ENCODE results near the gene DENND5A. TPM values are rescaled to one million over a fixed set of nuclear protein-coding genes. Genes with fewer than 3 reads are reported as not detected.

DENND5A gene
- total RNA-seq, 1 experiment from 2014 or later: 58.0 TPM

DNA sequence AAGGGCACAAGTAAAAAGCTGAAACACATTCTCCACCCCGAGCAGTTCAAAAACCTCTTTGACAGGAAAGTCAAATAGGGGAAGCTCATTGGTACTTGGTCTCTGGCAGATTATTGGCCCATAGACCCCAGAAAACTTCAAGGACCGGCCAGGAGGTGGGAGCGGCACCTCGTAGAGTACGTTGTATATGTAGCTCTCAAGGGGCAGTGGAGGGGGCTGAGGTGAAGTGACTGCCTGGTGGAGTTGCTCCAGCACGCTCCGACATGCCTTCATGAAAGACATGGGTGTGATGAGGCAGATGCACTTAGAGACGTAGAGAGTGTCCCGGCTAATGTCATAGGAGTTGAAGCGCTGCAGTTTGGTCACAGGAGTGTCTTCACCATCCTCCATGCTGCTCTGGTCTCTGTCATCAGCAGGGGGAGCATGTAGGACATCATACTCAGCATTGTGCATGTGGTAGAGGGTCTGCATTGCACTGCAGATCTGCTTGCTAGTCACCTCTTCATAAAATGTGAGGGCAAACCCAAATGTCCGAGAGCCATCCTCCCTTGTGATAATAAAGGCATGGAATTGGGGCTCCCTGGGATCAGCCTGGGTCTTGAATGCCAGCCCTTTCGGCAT lies 61.3 kb downstream of the DENND5A start:
- CTCF ChIA-PET: interaction anchor here (0.9 to 1.4 kb wide), 3 partner anchors 177 to 303 kb away, joined by 3 to 5 read pairs (median 3); no protein-coding TSS in a partner anchor

DNA sequence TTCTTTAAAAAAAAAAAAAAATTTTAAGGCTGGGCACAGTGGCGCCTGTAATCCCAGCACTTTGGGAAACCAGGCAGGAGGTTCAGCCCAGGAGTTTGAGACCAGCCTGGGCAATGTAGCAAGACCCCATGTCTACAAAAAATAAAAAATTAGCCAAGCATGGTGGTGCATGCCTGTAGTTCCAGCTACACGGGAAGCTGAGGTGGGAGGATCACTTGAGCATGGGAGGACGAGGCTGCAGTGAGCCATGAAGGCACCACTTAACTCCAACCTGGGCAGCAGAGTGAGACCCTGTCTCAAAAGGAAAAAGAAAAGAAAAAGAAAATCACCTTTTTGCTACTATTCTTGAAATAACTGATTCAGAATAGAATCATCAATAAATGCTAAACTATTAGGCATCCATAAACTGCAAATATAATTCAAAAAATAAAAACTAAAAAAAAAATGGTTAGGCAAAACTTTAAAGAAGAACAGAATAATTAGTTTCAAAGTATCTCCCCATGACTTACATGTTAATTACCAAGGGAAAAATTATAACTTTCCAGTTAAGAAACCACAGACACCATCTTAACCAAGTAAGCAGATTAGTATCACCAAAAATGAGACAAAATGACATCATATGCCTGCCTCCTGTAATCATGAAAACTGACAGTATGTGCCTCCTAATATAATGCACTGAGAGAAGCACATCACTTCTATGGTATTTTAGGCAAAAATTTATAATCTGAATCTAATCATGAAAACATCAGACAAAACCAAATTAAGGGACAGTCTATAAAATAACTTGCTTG lies 63.6 kb downstream of the DENND5A start:
- Mint-ChIP-seq H3K27ac (ENCODE audit: unreplicated experiment) (no peak overlapping the region), H3K4me3 (ENCODE audit: unreplicated experiment) (no peak overlapping the region), H3K36me3 (ENCODE audit: insufficient read depth, unreplicated experiment) (peaks cover 35% of the 10 kb centered on the region), H3K9me3 (ENCODE audit: unreplicated experiment) (no peaks in the 10 kb centered on the region), H3K27me3 (ENCODE audit: insufficient read depth, unreplicated experiment) (no peaks in the 10 kb centered on the region), H3K4me1 (ENCODE audit: low read depth, unreplicated experiment) (no peaks in the 10 kb centered on the region)
- DNase-seq: no peak
- Histone ChIP-seq H3K4me1 (no peaks in the 10 kb centered on the region), H3K36me3 (ENCODE audit: control insufficient read depth, insufficient read depth, low read length) (peaks cover 1% of the 10 kb centered on the region), H3K27me3 (replicated peaks; ENCODE audit: control insufficient read depth, insufficient read depth, low read length) (no peaks in the 10 kb centered on the region), H3K9me3 (no peaks in the 10 kb centered on the region), H3K4me3 (ENCODE audit: low read depth, low read length) (no peak overlapping the region)
- TF ChIP-seq, protein P1, sequence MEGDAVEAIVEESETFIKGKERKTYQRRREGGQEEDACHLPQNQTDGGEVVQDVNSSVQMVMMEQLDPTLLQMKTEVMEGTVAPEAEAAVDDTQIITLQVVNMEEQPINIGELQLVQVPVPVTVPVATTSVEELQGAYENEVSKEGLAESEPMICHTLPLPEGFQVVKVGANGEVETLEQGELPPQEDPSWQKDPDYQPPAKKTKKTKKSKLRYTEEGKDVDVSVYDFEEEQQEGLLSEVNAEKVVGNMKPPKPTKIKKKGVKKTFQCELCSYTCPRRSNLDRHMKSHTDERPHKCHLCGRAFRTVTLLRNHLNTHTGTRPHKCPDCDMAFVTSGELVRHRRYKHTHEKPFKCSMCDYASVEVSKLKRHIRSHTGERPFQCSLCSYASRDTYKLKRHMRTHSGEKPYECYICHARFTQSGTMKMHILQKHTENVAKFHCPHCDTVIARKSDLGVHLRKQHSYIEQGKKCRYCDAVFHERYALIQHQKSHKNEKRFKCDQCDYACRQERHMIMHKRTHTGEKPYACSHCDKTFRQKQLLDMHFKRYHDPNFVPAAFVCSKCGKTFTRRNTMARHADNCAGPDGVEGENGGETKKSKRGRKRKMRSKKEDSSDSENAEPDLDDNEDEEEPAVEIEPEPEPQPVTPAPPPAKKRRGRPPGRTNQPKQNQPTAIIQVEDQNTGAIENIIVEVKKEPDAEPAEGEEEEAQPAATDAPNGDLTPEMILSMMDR (IDR thresholded peaks at IDR 0.05; ENCODE audit: insufficient read depth in 1 of 2, low read depth in 1 of 2, low read length in 1 of 2, severe bottlenecking in 1 of 2, unreplicated experiment in 1 of 2): no peak
- no TSS peak for BruUV-seq (replicated peaks)
- intact Hi-C loops (cut with micrococcal nuclease; ENCODE audit: unreplicated experiment): loop anchor here (10.0 kb wide), 1 partner anchor 183 kb away; the partner anchor contains the start of gene IPO7
- POLR2A ChIA-PET: no interaction called here
- CTCF ChIA-PET: no interaction called here

More for the DNA sequence above, 61.3 kb downstream of the DENND5A start:
- Histone ChIP-seq H3K9me3 (no peaks in the 10 kb centered on the region), H3K4me3 (ENCODE audit: low read depth, low read length) (no peak overlapping the region), H3K4me1 (peaks cover 8% of the 10 kb centered on the region; the same call in 1 of the 2 replicates), H3K36me3 (ENCODE audit: control insufficient read depth, insufficient read depth, low read length) (peaks cover 1% of the 10 kb centered on the region), H3K27me3 (replicated peaks; ENCODE audit: control insufficient read depth, insufficient read depth, low read length) (no peaks in the 10 kb centered on the region)
- Mint-ChIP-seq H3K27me3 (ENCODE audit: insufficient read depth, unreplicated experiment) (no peaks in the 10 kb centered on the region), H3K36me3 (ENCODE audit: insufficient read depth, unreplicated experiment) (peaks cover 29% of the 10 kb centered on the region), H3K4me1 (ENCODE audit: low read depth, unreplicated experiment) (peaks cover 2% of the 10 kb centered on the region), H3K4me3 (ENCODE audit: unreplicated experiment) (no peak overlapping the region), H3K9me3 (ENCODE audit: unreplicated experiment) (no peaks in the 10 kb centered on the region), H3K27ac (ENCODE audit: unreplicated experiment) (no peak overlapping the region)
- POLR2A ChIA-PET: interaction anchor here (0.5 kb wide), 1 partner anchor 222 kb away, joined by 5 read pairs; no protein-coding TSS in a partner anchor
- DNase-seq: peak in 1 of 2 experiments; percentile 48
- intact Hi-C loops (cut with micrococcal nuclease; ENCODE audit: unreplicated experiment): loop anchor here (1.0 to 10.0 kb wide), 2 partner anchors 56 to 181 kb away; partner anchors contain the start of gene IPO7
- TF ChIP-seq, protein P1 (IDR thresholded peaks at IDR 0.05; ENCODE audit: insufficient read depth in 1 of 2, low read depth in 1 of 2, low read length in 1 of 2, severe bottlenecking in 1 of 2, unreplicated experiment in 1 of 2): peak; percentile 45 to 53
- no TSS peak for BruUV-seq (replicated peaks)

DNA sequence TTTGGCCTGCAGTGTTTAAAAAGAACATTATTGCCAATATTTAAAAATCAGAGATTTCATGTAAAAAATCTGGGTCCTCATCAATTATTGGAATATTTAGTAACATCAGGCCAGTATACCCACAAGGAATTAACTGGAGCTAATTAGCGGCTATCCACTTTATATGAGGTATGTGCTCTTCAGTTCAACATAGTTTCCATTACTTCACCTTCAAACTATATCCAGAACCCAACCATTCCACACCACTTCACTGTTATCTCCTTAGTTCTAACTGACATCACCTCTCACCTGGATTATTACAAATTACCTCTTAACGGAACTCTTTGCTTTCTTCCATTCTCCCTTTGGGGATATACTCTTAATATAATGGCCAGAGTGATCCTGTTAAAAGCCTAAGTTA lies 64.7 kb downstream of the DENND5A start:
- no peaks in the 10 kb centered on the region for H3K27me3 Mint-ChIP-seq (ENCODE audit: insufficient read depth, unreplicated experiment)
- Histone ChIP-seq H3K9me3 (no peaks in the 10 kb centered on the region), H3K4me1 (no peaks in the 10 kb centered on the region), H3K36me3 (ENCODE audit: control insufficient read depth, insufficient read depth, low read length) (no peaks in the 10 kb centered on the region; the same call in 1 of the 2 replicates), H3K4me3 (ENCODE audit: low read depth, low read length) (no peak overlapping the region), H3K27me3 (replicated peaks; ENCODE audit: control insufficient read depth, insufficient read depth, low read length) (no peaks in the 10 kb centered on the region)
- H3K27ac Mint-ChIP-seq (ENCODE audit: unreplicated experiment): no peak overlapping the region
- no peaks in the 10 kb centered on the region for H3K9me3 Mint-ChIP-seq (ENCODE audit: unreplicated experiment)
- no peaks in the 10 kb centered on the region for H3K4me1 Mint-ChIP-seq (ENCODE audit: low read depth, unreplicated experiment)
- no peak overlapping the region for H3K4me3 Mint-ChIP-seq (ENCODE audit: unreplicated experiment)
- DNase-seq: no peak
- ChIA-PET CTCF (interaction anchor here (0.6 kb wide), 1 partner anchor 212 kb away, joined by 5 read pairs; no protein-coding TSS in a partner anchor), POLR2A (interaction anchor here (0.6 kb wide), 1 partner anchor 168 kb away, joined by 3 read pairs; no protein-coding TSS in a partner anchor)
- H3K36me3 Mint-ChIP-seq (ENCODE audit: insufficient read depth, unreplicated experiment): peaks cover 35% of the 10 kb centered on the region
- no TSS peak for BruUV-seq (replicated peaks)
- intact Hi-C loops (cut with micrococcal nuclease; ENCODE audit: unreplicated experiment): loop anchor here (10.0 kb wide), 1 partner anchor 184 kb away; the partner anchor contains the start of gene IPO7
- TF ChIP-seq, protein P1 (IDR thresholded peaks at IDR 0.05; ENCODE audit: insufficient read depth in 1 of 2, low read depth in 1 of 2, low read length in 1 of 2, severe bottlenecking in 1 of 2, unreplicated experiment in 1 of 2): no peak

Data from Caco-2 (cell line).